Testis (tissue), 3 donors: ENCODE measurements around the gene RSU1. TPM values are rescaled to one million over a fixed set of nuclear protein-coding genes. Genes with fewer than 3 reads are reported as not detected.

Source experiments
- DNase-seq: peaks from one replicate; pipeline ENCODE4 v3.0.0-alpha.2; 2019
- H3K27ac ChIP-seq, 2 donors: fragments of 200-600 bp; sonication (generic); one replicate each; pipeline ENCODE4 v1.5.1; 2019
- H3K27me3 ChIP-seq: fragments of 200-600 bp; sonication (generic); one replicate; pipeline ENCODE4 v1.5.1; 2019
- H3K36me3 ChIP-seq: fragments of 200-600 bp; sonication (generic); one replicate; pipeline ENCODE4 v1.5.1; 2017; ENCODE audit warnings: low read depth; ENCODE audit errors: missing control alignments
- H3K4me1 ChIP-seq: fragments of 200-600 bp; sonication (generic); one replicate; pipeline ENCODE4 v1.5.1; 2019
- H3K4me3 ChIP-seq, 2 donors: fragments of 200-600 bp; sonication (generic); one replicate each; pipeline ENCODE4 v1.5.1; 2017 to 2019
- H3K9me3 ChIP-seq: fragments of 200-600 bp; sonication (generic); one replicate; pipeline ENCODE4 v1.5.1; 2017
- CTCF ChIP-seq, 3 experiments: fragments of 450-650 bp in 2 of 3; fragments of 200-600 bp in 1 of 3; sonication (generic) in 1 of 3; IDR thresholded peaks; one replicate each; pipeline ENCODE4 v1.5.1; 2016 to 2019; ENCODE audit warnings: antibody characterized with exemption in 3 of 3, mild to moderate bottlenecking in 2 of 3, moderate library complexity in 1 of 3
- POLR2A ChIP-seq: fragments of 450-650 bp; IDR thresholded peaks from one replicate; pipeline ENCODE4 v1.6.1; 2017; ENCODE audit warnings: antibody characterized with exemption, mild to moderate bottlenecking, moderate library complexity
- WGBS, 2 donors: methylation state at CpG; one replicate each; pipeline ENCODE4 v1.1.5; 2018; 5-methylcytosine and 5-hydroxymethylcytosine counted together
- intact Hi-C: fragments of 100-400 bp; cut with DNase I; formaldehyde crosslinking; loops from one replicate; pipeline ENCODE4 v1.15.1; 2023; ENCODE audit warnings: low total_unique reads
- polyA plus RNA-seq: library from polyadenylated mRNA; stranded (reverse); fragments of 350-450 nt; fragmentation: Illumina TruSeq; extraction: RNeasy Lipid Tissue Mini Kit (QIAGEN cat#74804); gene quantifications from one replicate; pipeline ENCODE4 v1.2.3, GENCODE V29; 2014; ENCODE audit warnings: low read depth, low replicate concordance; ENCODE audit not compliant: insufficient read depth
- total RNA-seq, 2 donors: library from RNA; depleted of rRNA; stranded (reverse); fragments of >200 nt; gene quantifications; one replicate each; pipeline ENCODE4 v1.2.3, GENCODE V29; 2016

RSU1 gene
- total and polyA plus RNA-seq, 3 donors from 2014 or later, result 26.0 to 38.4 (median 27.3) TPM

DNA sequence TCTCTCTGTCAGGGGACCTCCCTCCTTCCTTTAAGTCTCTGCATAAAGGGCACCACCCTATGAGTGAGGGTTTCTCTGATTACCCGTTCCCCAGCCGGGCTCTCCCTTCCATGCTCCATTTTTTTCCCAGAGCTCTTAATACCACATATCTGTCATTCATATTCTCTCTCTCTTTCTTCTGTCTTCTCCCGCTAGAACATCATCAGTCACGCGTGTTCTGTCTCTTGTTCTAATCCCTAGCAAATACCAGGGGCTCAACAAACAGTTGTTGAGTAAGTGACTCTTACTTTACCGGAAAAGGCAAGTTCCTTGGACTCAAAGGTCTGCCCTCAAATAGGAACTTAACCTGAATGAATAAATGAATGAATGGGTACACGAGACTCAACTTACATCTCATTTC is 68.5 kb downstream of the RSU1 start:
- 90 to 96% methylated on average over 7 of the region's 7 CpGs for WGBS, 2 donors
- intact Hi-C loops, result no loop called here
- no peak overlapping the region for H3K27ac ChIP-seq
- no peaks in the 10 kb centered on the region for H3K4me1 ChIP-seq
- no peaks in the 10 kb centered on the region for H3K9me3 ChIP-seq
- H3K4me3 ChIP-seq, result no peak overlapping the region
- no peak for TF ChIP-seq POLR2A
- no peak for TF ChIP-seq CTCF (IDR thresholded peaks at IDR 0.05)
- no peak for DNase-seq
- no peaks in the 10 kb centered on the region for H3K27me3 ChIP-seq
- no peaks in the 10 kb centered on the region for H3K36me3 ChIP-seq

- intact Hi-C loops, result no loop called here
- no peaks in the 10 kb centered on the region for H3K36me3 ChIP-seq
- H3K4me1 ChIP-seq, result no peaks in the 10 kb centered on the region
- H3K27ac ChIP-seq, result no peak overlapping the region
- H3K9me3 ChIP-seq, result no peaks in the 10 kb centered on the region
- H3K27me3 ChIP-seq, result no peaks in the 10 kb centered on the region
- DNase-seq, result no peak
- H3K4me3 ChIP-seq, result no peak overlapping the region
- 82 to 90% methylated on average over 6 of the region's 6 CpGs for WGBS, 2 donors
- TF ChIP-seq CTCF (IDR thresholded peaks at IDR 0.05) (no peak), POLR2A (no peak)
Measured at GRCh38 chr10:16746856-16747255, 70.4 kb downstream of the RSU1 start.

- Histone ChIP-seq H3K4me1 (no peaks in the 10 kb centered on the region), H3K36me3 (no peaks in the 10 kb centered on the region), H3K4me3 (no peak overlapping the region), H3K27ac (no peak overlapping the region), H3K27me3 (no peaks in the 10 kb centered on the region), H3K9me3 (no peaks in the 10 kb centered on the region)
- no peak for DNase-seq
- intact Hi-C loops, result no loop called here
- TF ChIP-seq CTCF (IDR thresholded peaks at IDR 0.05) (no peak), POLR2A (no peak)
- 90 to 94% methylated on average over 6 of the region's 6 CpGs for WGBS, 2 donors
Measured at GRCh38 chr10:16745061-16745460, 72.2 kb downstream of the RSU1 start.

DNA sequence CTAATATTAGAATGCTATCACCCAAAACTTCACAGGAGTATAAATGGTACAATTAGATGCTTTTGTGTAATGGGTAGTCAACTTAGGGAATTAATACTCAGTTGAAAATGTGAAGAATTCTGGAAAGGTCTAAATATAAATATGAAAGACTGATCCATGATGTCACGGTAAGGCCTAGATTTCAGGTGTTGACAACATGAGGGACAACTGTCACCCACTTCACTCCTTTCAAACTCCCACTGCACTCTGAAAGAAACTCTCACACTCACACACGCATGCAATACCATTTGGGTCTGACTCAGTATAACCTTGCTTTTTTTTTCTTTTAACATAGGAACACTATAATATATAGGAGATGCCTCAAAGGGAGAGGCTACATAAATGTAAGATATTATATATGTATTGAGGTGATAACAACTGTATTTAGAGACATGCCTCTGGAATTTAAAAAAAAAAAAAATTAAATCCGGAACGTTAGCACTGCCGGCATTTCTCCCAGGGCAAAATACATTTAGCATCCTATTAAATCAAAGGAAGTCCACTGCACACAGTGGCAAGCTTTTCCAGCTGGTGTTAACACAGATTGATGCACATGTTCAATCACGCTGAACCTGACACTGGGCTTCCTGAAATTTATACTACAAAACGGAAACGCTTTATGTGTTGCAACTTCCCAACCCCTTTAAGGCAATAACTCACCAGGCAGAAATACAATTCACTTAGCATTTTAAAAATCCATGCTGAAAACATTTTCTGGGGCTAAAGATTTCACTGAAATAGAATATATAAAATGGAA is 74.9 kb downstream of the RSU1 start:
- intact Hi-C loops, result no loop called here
- WGBS, 2 donors, result 76 to 78% methylated on average over 8 of the region's 8 CpGs
- no peaks in the 10 kb centered on the region for H3K9me3 ChIP-seq
- H3K4me3 ChIP-seq, result no peak overlapping the region
- no peaks in the 10 kb centered on the region for H3K27me3 ChIP-seq
- no peak for DNase-seq
- TF ChIP-seq CTCF (IDR thresholded peaks at IDR 0.05), result no peak
- no peak for TF ChIP-seq POLR2A
- H3K36me3 ChIP-seq, result no peaks in the 10 kb centered on the region
- H3K27ac ChIP-seq, result no peak overlapping the region
- no peaks in the 10 kb centered on the region for H3K4me1 ChIP-seq

DNA sequence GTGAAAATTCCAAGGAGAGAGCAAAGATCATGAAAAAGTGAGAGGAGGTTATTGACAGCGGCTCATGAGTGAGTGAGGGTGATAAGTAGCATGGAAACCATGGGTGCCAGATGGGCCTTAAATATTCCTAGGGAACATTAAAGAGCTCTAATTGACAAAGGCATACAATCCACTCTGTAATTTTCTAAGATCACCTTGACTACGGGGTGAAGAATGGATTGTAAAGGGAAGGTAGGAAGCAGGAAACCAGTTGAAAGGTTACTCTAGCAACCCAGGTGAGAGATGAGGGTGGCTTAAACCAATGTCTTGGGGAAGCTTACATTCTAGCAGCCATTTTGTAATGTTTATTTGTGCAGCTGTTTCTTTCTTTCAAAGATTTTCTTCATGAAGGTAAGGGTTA is 75.7 kb downstream of the RSU1 start:
- H3K36me3 ChIP-seq, result no peaks in the 10 kb centered on the region
- no peak for DNase-seq
- no peak for TF ChIP-seq CTCF (IDR thresholded peaks at IDR 0.05)
- intact Hi-C loops, result no loop called here
- H3K4me1 ChIP-seq, result no peaks in the 10 kb centered on the region
- H3K27me3 ChIP-seq, result no peaks in the 10 kb centered on the region
- H3K27ac ChIP-seq, result no peak overlapping the region
- no peaks in the 10 kb centered on the region for H3K9me3 ChIP-seq
- no peak overlapping the region for H3K4me3 ChIP-seq
- WGBS, 2 donors, result 89% methylated on average over 2 of the region's 2 CpGs
